Trophoblast cell (in vitro differentiated cells and primary cell): Measurements from ENCODE around the gene VSTM2B.

Experiments used
- DNase-seq, 2 donors: peaks; one replicate each; pipeline ENCODE4 v3.0.0-alpha.2; 2016
- H2AFZ ChIP-seq: 2 replicates; pipeline ENCODE4 v1.6.1; 2013; ENCODE audit warnings: low read length, moderate library complexity, mild to moderate bottlenecking; ENCODE audit not compliant: insufficient read depth, poor library complexity
- H2AK5ac ChIP-seq: 2 replicates; pipeline ENCODE4 v1.6.1; 2013; ENCODE audit warnings: mild to moderate bottlenecking, low read length
- H2BK120ac ChIP-seq: 2 replicates; pipeline ENCODE4 v1.6.1; 2013; ENCODE audit warnings: low read length, mild to moderate bottlenecking, moderate library complexity; ENCODE audit not compliant: insufficient read depth, poor library complexity
- H2BK12ac ChIP-seq: 2 replicates; pipeline ENCODE4 v1.6.1; 2013; ENCODE audit warnings: mild to moderate bottlenecking, low read length, moderate library complexity
- H2BK5ac ChIP-seq: 2 replicates; pipeline ENCODE4 v1.6.1; 2013; ENCODE audit warnings: low read length, low read depth, moderate library complexity, mild to moderate bottlenecking; ENCODE audit not compliant: poor library complexity
- H3K14ac ChIP-seq: 2 replicates; pipeline ENCODE4 v1.6.1; 2013; ENCODE audit warnings: mild to moderate bottlenecking, low read length
- H3K18ac ChIP-seq: 2 replicates; pipeline ENCODE4 v1.6.1; 2013; ENCODE audit warnings: mild to moderate bottlenecking, low read length
- H3K23ac ChIP-seq: 2 replicates; pipeline ENCODE4 v1.6.1; 2013; ENCODE audit warnings: low read length
- H3K27ac ChIP-seq: 2 replicates; pipeline ENCODE4 v1.5.1; 2013; ENCODE audit warnings: low read depth, mild to moderate bottlenecking, inconsistent platforms, low read length, moderate library complexity
- H3K27me3 ChIP-seq: 2 replicates; pipeline ENCODE4 v1.6.1; 2013; ENCODE audit warnings: inconsistent platforms, mild to moderate bottlenecking, low read length, moderate library complexity; ENCODE audit not compliant: insufficient read depth
- H3K36me3 ChIP-seq, 2 experiments: 1 replicate in 1 of 2; 2 replicates in 1 of 2; pipeline ENCODE4 v1.6.1; 2013; ENCODE audit warnings: low read length in 2 of 2, mild to moderate bottlenecking in 2 of 2, moderate library complexity in 1 of 2; ENCODE audit not compliant: insufficient read depth in 2 of 2, control insufficient read depth in 1 of 2
- H3K4ac ChIP-seq: 2 replicates; pipeline ENCODE4 v1.6.1; 2013; ENCODE audit warnings: low read depth, mild to moderate bottlenecking, low read length, moderate library complexity
- H3K4me1 ChIP-seq, 2 experiments: 1 replicate in 1 of 2; 2 replicates in 1 of 2; pipeline ENCODE4 v1.6.1; 2013; ENCODE audit warnings: low read length in 2 of 2, mild to moderate bottlenecking in 2 of 2, moderate library complexity in 1 of 2; ENCODE audit not compliant: insufficient read depth in 2 of 2, control insufficient read depth in 1 of 2
- H3K4me2 ChIP-seq: 2 replicates; pipeline ENCODE4 v1.6.1; 2013; ENCODE audit warnings: inconsistent platforms, mild to moderate bottlenecking, low read length, moderate library complexity
- H3K4me3 ChIP-seq: 2 replicates; pipeline ENCODE4 v1.5.1; 2013; ENCODE audit warnings: mild to moderate bottlenecking, low read depth, low read length, inconsistent platforms
- H3K79me1 ChIP-seq: one replicate; pipeline ENCODE4 v1.6.1; 2013; ENCODE audit warnings: low read length
- H3K79me2 ChIP-seq: 2 replicates; pipeline ENCODE4 v1.6.1; 2013; ENCODE audit warnings: low read length, mild to moderate bottlenecking; ENCODE audit not compliant: control insufficient read depth, insufficient read depth, poor library complexity
- H3K9ac ChIP-seq: 2 replicates; pipeline ENCODE4 v1.6.1; 2013; ENCODE audit warnings: mild to moderate bottlenecking, low read length
- H3K9me3 ChIP-seq: 2 replicates; pipeline ENCODE4 v1.6.1; 2013; ENCODE audit warnings: low read depth, mild to moderate bottlenecking, control low read depth, inconsistent platforms, low read length; ENCODE audit not compliant: insufficient read depth
- H4K12ac ChIP-seq: 2 replicates; pipeline ENCODE4 v1.6.1; 2013; ENCODE audit warnings: low read depth, mild to moderate bottlenecking, low read length, moderate library complexity
- H4K8ac ChIP-seq: 2 replicates; pipeline ENCODE4 v1.6.1; 2013; ENCODE audit warnings: low read depth, mild to moderate bottlenecking, low read length, moderate library complexity
- H4K91ac ChIP-seq: one replicate; pipeline ENCODE4 v1.6.1; 2013; ENCODE audit warnings: low read depth, mild to moderate bottlenecking, low read length, moderate library complexity
- WGBS: extraction: QIAGEN DNeasy Blood & Tissue Kit; methylation state at CpG from one replicate; pipeline ENCODE4 v1.1.7; 2013; ENCODE audit warnings: missing lambda C conversion rate; ENCODE audit not compliant: insufficient read length, insufficient coverage; ENCODE audit errors: extremely low coverage; 5-methylcytosine and 5-hydroxymethylcytosine counted together

The VSTM2B gene

GRCh38 chr19:29610574-29611271, 84.9 kb downstream of the VSTM2B start:
- Histone ChIP-seq H4K91ac (no peak overlapping the region), H2BK120ac (no peak overlapping the region), H2BK12ac (no peak overlapping the region), H2BK5ac (no peak overlapping the region), H3K14ac (no peak overlapping the region), H4K8ac (no peak overlapping the region), H3K79me1 (peaks cover 9% of the 10 kb centered on the region), H3K4ac (no peak overlapping the region), H3K9me3 (peaks cover 4% of the 10 kb centered on the region), H3K27me3 (no peaks in the 10 kb centered on the region), H3K9ac (no peak overlapping the region), H3K23ac (no peak overlapping the region), H2AK5ac (no peak overlapping the region), H4K12ac (no peak overlapping the region), H3K4me3 (no peak overlapping the region), H3K36me3 (peaks cover 34 to 51% of the 10 kb centered on the region in 2 experiments), H2AFZ (no peak overlapping the region), H3K79me2 (peaks cover 5% of the 10 kb centered on the region), H3K18ac (no peak overlapping the region), H3K27ac (no peak overlapping the region), H3K4me2 (no peak overlapping the region), H3K4me1 (peaks cover 2 to 3% of the 10 kb centered on the region in 2 experiments)
- no CpG with 5 or more reads among the region's 19 CpGs for WGBS
- DNase-seq, result peak; percentile 74 to 92

GRCh38 chr19:29612121-29612520, 86.3 kb downstream of the VSTM2B start:
- Histone ChIP-seq H3K36me3 (peaks cover 43 to 61% of the 10 kb centered on the region in 2 experiments), H2BK120ac (peak overlapping the region; percentile 21), H3K4me3 (peak overlapping the region; percentile 34), H3K9me3 (peaks cover 4% of the 10 kb centered on the region), H4K8ac (peak overlapping the region; percentile 11), H3K14ac (peak overlapping the region; percentile 6), H3K4me2 (no peak overlapping the region), H3K23ac (no peak overlapping the region), H4K12ac (no peak overlapping the region), H2AK5ac (no peak overlapping the region), H4K91ac (peak overlapping the region; percentile 51), H3K9ac (peak overlapping the region; percentile 42), H2BK5ac (peak overlapping the region; percentile 14), H3K79me2 (no peaks in the 10 kb centered on the region), H3K4me1 (peaks cover 2 to 3% of the 10 kb centered on the region in 2 experiments), H2AFZ (no peak overlapping the region), H2BK12ac (peak overlapping the region; percentile 12), H3K4ac (no peak overlapping the region), H3K18ac (no peak overlapping the region), H3K27ac (no peak overlapping the region), H3K27me3 (no peaks in the 10 kb centered on the region), H3K79me1 (peaks cover 3% of the 10 kb centered on the region)
- no CpG with 5 or more reads among the region's 9 CpGs for WGBS
- no peak for DNase-seq

DNA sequence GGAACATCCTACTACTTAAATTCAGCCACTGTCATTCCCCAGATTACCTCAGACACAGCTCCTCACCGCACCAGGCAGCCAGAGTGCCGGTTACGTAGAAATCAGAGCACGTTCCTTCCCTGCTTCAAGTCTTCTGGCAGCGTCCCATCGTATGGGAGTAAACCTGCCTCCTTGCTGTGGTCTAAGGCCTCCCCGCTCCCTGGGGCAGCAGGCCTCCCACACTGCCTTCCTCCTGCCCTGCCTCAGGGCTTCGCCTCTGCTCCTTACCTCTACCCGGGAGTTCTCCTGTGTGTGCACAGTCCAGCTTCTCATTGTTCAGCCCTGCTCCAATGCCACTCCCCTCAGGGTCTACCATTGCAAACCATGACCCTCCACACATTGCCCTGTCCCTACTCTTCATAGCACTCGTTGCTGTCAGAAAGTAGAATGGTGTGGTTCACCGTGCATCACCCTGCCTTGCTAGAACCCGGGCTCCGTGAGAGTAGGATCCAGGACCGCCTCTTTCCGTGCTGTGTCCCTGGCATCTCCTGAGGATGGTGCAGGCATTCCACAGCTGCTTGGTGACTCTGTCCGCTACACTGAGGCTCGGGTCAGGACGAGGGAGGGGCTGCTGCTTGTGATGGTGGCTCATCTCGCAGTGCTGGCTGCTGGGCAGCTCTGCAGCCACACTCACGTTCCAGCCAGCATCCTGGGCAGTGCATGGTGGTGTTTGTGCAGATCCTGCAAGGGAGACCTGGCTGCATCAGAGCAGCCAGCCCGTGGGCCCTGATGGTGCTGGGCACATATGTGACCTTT, 87.2 kb downstream of the VSTM2B start:
- peak overlapping the region; percentile 17 for H3K14ac ChIP-seq
- H3K4ac ChIP-seq, result no peak overlapping the region
- no peak overlapping the region for H2BK12ac ChIP-seq
- no peak overlapping the region for H3K4me2 ChIP-seq
- H3K36me3 ChIP-seq, result peaks cover 43 to 61% of the 10 kb centered on the region in 2 experiments
- H3K79me1 ChIP-seq, result peaks cover 3% of the 10 kb centered on the region
- H3K4me3 ChIP-seq, result no peak overlapping the region
- H3K9me3 ChIP-seq, result peaks cover 4% of the 10 kb centered on the region
- H3K79me2 ChIP-seq, result no peaks in the 10 kb centered on the region
- no peak overlapping the region for H2BK5ac ChIP-seq
- no peak overlapping the region for H2AK5ac ChIP-seq
- WGBS, result no CpG with 5 or more reads among the region's 21 CpGs
- H3K23ac ChIP-seq, result no peak overlapping the region
- H4K8ac ChIP-seq, result no peak overlapping the region
- H4K91ac ChIP-seq, result peak overlapping the region; percentile 29
- H2AFZ ChIP-seq, result no peak overlapping the region
- peaks cover 2 to 3% of the 10 kb centered on the region in 2 experiments for H3K4me1 ChIP-seq
- peak overlapping the region; percentile 49 for H3K27ac ChIP-seq
- no peak overlapping the region for H3K9ac ChIP-seq
- H3K18ac ChIP-seq, result peak overlapping the region; percentile 7
- DNase-seq, result peak; percentile 75 to 77
- H3K27me3 ChIP-seq, result no peaks in the 10 kb centered on the region
- H4K12ac ChIP-seq, result no peak overlapping the region
- H2BK120ac ChIP-seq, result no peak overlapping the region

DNA sequence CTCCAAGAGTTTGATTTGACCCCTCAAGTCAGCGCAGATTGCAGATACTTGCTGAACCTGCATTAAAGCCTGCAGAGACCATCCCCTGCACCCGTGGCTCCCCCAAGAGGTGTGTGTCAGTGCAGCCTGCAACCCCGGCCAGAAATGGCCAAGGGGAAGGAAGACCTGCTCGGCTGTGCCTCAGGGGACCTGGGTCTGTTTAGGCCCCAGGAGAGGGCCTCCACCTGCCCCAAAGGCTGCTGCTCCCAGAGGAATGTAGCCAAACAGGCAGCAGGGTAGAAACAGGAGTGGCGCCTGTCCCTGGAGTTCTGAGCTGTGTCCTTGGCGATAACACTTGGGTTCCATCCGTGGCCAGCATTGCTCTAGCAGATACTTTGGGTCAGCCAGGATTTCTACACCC, 88.3 kb downstream of the VSTM2B start:
- Histone ChIP-seq H3K79me1 (peaks cover 3% of the 10 kb centered on the region), H3K36me3 (peaks cover 41 to 56% of the 10 kb centered on the region in 2 experiments), H3K9me3 (peaks cover 4% of the 10 kb centered on the region), H3K23ac (no peak overlapping the region), H2BK12ac (no peak overlapping the region), H3K14ac (no peak overlapping the region), H3K4ac (no peak overlapping the region), H3K27me3 (no peaks in the 10 kb centered on the region), H3K79me2 (no peaks in the 10 kb centered on the region), H3K27ac (peak overlapping the region; percentile 21), H4K12ac (no peak overlapping the region), H3K9ac (no peak overlapping the region), H3K4me2 (no peak overlapping the region), H2AFZ (no peak overlapping the region), H4K91ac (no peak overlapping the region), H3K4me1 (peaks cover 2 to 3% of the 10 kb centered on the region in 2 experiments), H2AK5ac (no peak overlapping the region), H2BK120ac (no peak overlapping the region), H4K8ac (no peak overlapping the region), H3K4me3 (no peak overlapping the region), H2BK5ac (no peak overlapping the region), H3K18ac (no peak overlapping the region)
- no CpG with 5 or more reads among the region's 7 CpGs for WGBS
- peak; percentile 90 to 92 for DNase-seq
